HCT116 (cell line): ENCODE measurements around the gene RBBP8NL. TPM values are rescaled to one million over a fixed set of nuclear protein-coding genes. Genes with fewer than 3 reads are reported as not detected.

Experiments used
- ATAC-seq: fragments of 200-7000 bp; cut with Tn5 transposase; 2 replicates; pipeline ENCODE4 v1.9.1; 2020; ENCODE audit warnings: mild to moderate bottlenecking, moderate library complexity
- BruUV-seq: library from RNA; stranded (reverse); fragments of 400-500 nt; replicated peaks from 2 replicates; lab custom pipeline; 2021; lab: Mats Ljungman, UMichigan
- CTCF ChIA-PET: fragments of 300-600 bp; sonication (Branson Sonifier 250); formaldehyde crosslinking; loops from one replicate; lab custom pipeline; 2021; ENCODE audit warnings: antibody characterized with exemption; lab: Charles Lee
- POLR2A ChIA-PET: fragments of 300-600, 350-600 bp; sonication (Branson Sonifier 250); formaldehyde crosslinking; loops from one replicate; lab custom pipeline; 2021; ENCODE audit warnings: antibody characterized with exemption; lab: Charles Lee
- RAD21 ChIA-PET, 2 experiments: fragments of 300-600 bp; sonication (Branson Sonifier 250); formaldehyde crosslinking; loops; one replicate each; lab custom pipeline; 2023; ENCODE audit warnings: low total read pairs in 2 of 2; ENCODE audit not compliant: uncharacterized antibody in 2 of 2, unreplicated experiment in 2 of 2, low non-redundant PET in 1 of 2; lab: Charles Lee
- DNase-seq: peaks from one replicate; pipeline ENCODE4 v3.0.0-alpha.2; 2010; ENCODE audit warnings: low read depth, low spot score
- H2AFZ ChIP-seq: fragments of 200-600 bp; shearing (Covaris generic), sonication (generic); 2 replicates; pipeline ENCODE4 v1.6.1; 2017; ENCODE audit warnings: low read depth, mixed run types, mixed read lengths, antibody characterized with exemption, low read length; ENCODE audit not compliant: poor library complexity, severe bottlenecking
- H3K27ac ChIP-seq: 2 replicates; pipeline ENCODE4 v1.5.1; 2012; ENCODE audit warnings: low read depth, low read length
- H3K27me3 ChIP-seq: fragments of 200-600 bp; sonication (generic); 2 replicates; pipeline ENCODE4 v1.6.1; 2016; ENCODE audit warnings: mixed run types, low read length, mixed read lengths; ENCODE audit not compliant: insufficient read depth
- H3K36me3 ChIP-seq, 2 experiments: fragments of 200-500 bp in 1 of 2; fragments of 200-600 bp in 1 of 2; sonication (Bioruptor generic) in 1 of 2; sonication (generic) in 1 of 2; 2 replicates each; pipeline versions ENCODE4 v1.5.1 to v1.6.1; 2014 to 2016; ENCODE audit warnings: low read length in 2 of 2, inconsistent platforms in 1 of 2, mixed read lengths in 1 of 2, mixed run types in 1 of 2; ENCODE audit not compliant: insufficient read depth in 2 of 2, control insufficient read depth in 1 of 2
- H3K4me1 ChIP-seq, 2 experiments: fragments of 200-600 bp in 1 of 2; sonication (generic) in 1 of 2; 2 replicates each; pipeline versions ENCODE4 v1.5.1 to v1.6.1; 2012 to 2017; ENCODE audit warnings: low read length in 2 of 2, inconsistent platforms in 1 of 2, mild to moderate bottlenecking in 1 of 2, mixed read lengths in 1 of 2, mixed run types in 1 of 2, moderate library complexity in 1 of 2; ENCODE audit not compliant: insufficient read depth in 2 of 2, control insufficient read depth in 1 of 2
- H3K4me2 ChIP-seq: fragments of 200-600 bp; sonication (generic); 2 replicates; pipeline ENCODE4 v1.6.1; 2017; ENCODE audit warnings: mixed run types, low read length, mixed read lengths
- H3K4me3 ChIP-seq, 2 experiments: fragments of 200-600 bp in 1 of 2; sonication (generic) in 1 of 2; replicated peaks in 1 of 2; 2 replicates each; pipeline ENCODE4 v1.5.1; 2011 to 2016; ENCODE audit warnings: low read length in 2 of 2, control low read depth in 1 of 2, low read depth in 1 of 2, mild to moderate bottlenecking in 1 of 2, mixed read lengths in 1 of 2, mixed run types in 1 of 2
- H3K79me2 ChIP-seq: fragments of 200-600 bp; sonication (generic); 2 replicates; pipeline ENCODE4 v1.6.1; 2017; ENCODE audit warnings: mild to moderate bottlenecking, mixed run types, low read length, moderate library complexity, mixed read lengths; ENCODE audit not compliant: insufficient read depth
- H3K9ac ChIP-seq: fragments of 200-600 bp; sonication (generic); 2 replicates; pipeline ENCODE4 v1.6.1; 2016; ENCODE audit warnings: low read length, mixed read lengths
- H3K9me2 ChIP-seq: fragments of 200-600 bp; sonication (generic), shearing (Covaris generic); 2 replicates; pipeline ENCODE4 v1.6.1; 2017; ENCODE audit warnings: mixed run types, mild to moderate bottlenecking, moderate library complexity; ENCODE audit not compliant: insufficient read depth
- H3K9me3 ChIP-seq, 2 experiments: fragments of 200-500 bp in 1 of 2; fragments of 200-600 bp in 1 of 2; sonication (Bioruptor generic) in 1 of 2; sonication (generic) in 1 of 2; 2 replicates each; pipeline ENCODE4 v1.6.1; 2014 to 2017; ENCODE audit warnings: low read length in 2 of 2, mixed read lengths in 2 of 2, inconsistent platforms in 1 of 2, low read depth in 1 of 2, mild to moderate bottlenecking in 1 of 2, mixed run types in 1 of 2, moderate library complexity in 1 of 2; ENCODE audit not compliant: control insufficient read depth in 1 of 2, insufficient read depth in 1 of 2
- H4K20me1 ChIP-seq: fragments of 200-600 bp; sonication (generic), shearing (Covaris generic); 2 replicates; pipeline ENCODE4 v1.6.1; 2017; ENCODE audit warnings: mixed run types, mild to moderate bottlenecking, moderate library complexity; ENCODE audit not compliant: insufficient read depth
- CBX3 ChIP-seq: IDR thresholded peaks from 2 replicates; pipeline ENCODE4 v1.6.1; 2012; ENCODE audit warnings: low read depth
- EGR1 ChIP-seq: IDR thresholded peaks from 2 replicates; pipeline ENCODE4 v1.6.1; 2012; ENCODE audit warnings: low read depth
- EZH2phosphoT487 ChIP-seq: fragments of 200-600 bp; IDR thresholded peaks from 2 replicates; pipeline ENCODE4 v1.6.1; 2018; ENCODE audit warnings: antibody characterized with exemption, borderline replicate concordance
- JUND ChIP-seq: IDR thresholded peaks from 2 replicates; pipeline ENCODE4 v1.6.1; 2012
- POLR2A ChIP-seq: IDR thresholded peaks from 2 replicates; pipeline ENCODE4 v1.7.0; 2011; ENCODE audit warnings: borderline replicate concordance; ENCODE audit not compliant: insufficient read depth, insufficient read length; ENCODE audit errors: extremely low read depth
- RAD21 ChIP-seq: IDR thresholded peaks from 2 replicates; pipeline ENCODE4 v1.6.1; 2012; ENCODE audit warnings: low read depth, mild to moderate bottlenecking
- REST ChIP-seq: IDR thresholded peaks from 2 replicates; pipeline ENCODE4 v1.6.1; 2012; ENCODE audit warnings: low read depth
- SIN3A ChIP-seq: IDR thresholded peaks from 2 replicates; pipeline ENCODE4 v1.6.1; 2012; ENCODE audit warnings: low read depth
- SRF ChIP-seq: IDR thresholded peaks from 2 replicates; pipeline ENCODE4 v1.6.1; 2012; ENCODE audit warnings: low read depth
- TCF7L2 ChIP-seq: IDR thresholded peaks from 2 replicates; pipeline ENCODE4 v1.7.0; 2011; ENCODE audit warnings: borderline replicate concordance, inconsistent platforms; ENCODE audit not compliant: insufficient read depth, insufficient read length; ENCODE audit errors: extremely low read depth
- YY1 ChIP-seq: IDR thresholded peaks from 2 replicates; pipeline ENCODE4 v1.6.1; 2011; ENCODE audit warnings: low read length, low read depth, moderate library complexity, mild to moderate bottlenecking; ENCODE audit not compliant: insufficient replicate concordance; ENCODE audit errors: extremely low read depth
- ZFX ChIP-seq: fragments of 450-650 bp; IDR thresholded peaks from 2 replicates; pipeline ENCODE4 v1.6.1; 2017
- intact Hi-C: fragments of 100-400 bp; cut with micrococcal nuclease; formaldehyde crosslinking; loops from 2 replicates; pipeline ENCODE4 v1.10.0; 2022
- total RNA-seq: library from RNA; stranded (reverse); gene quantifications from one replicate; pipeline ENCODE4 v1.2.1, GENCODE V29; 2021; ENCODE audit not compliant: unreplicated experiment
- TF ChIP-seq, protein P1 (sequence below): IDR thresholded peaks from 2 replicates; pipeline ENCODE4 v1.6.1; 2011; ENCODE audit warnings: mild to moderate bottlenecking, low read length, moderate library complexity; ENCODE audit not compliant: insufficient replicate concordance; ENCODE audit errors: extremely low read depth

The RBBP8NL gene
- total RNA-seq, 1 experiment from 2014 or later, result 0.59 TPM

- no peak overlapping the region for H3K4me2 ChIP-seq
- no peaks in the 10 kb centered on the region for H3K27me3 ChIP-seq
- H3K9ac ChIP-seq, result no peak overlapping the region
- BruUV-seq, result no TSS peak
- no peaks in the 10 kb centered on the region for H4K20me1 ChIP-seq
- no peak overlapping the region for H3K27ac ChIP-seq
- no peak for ATAC-seq
- ChIA-PET RAD21 (no interaction called here), CTCF (no interaction called here), POLR2A (no interaction called here)
- H3K4me1 ChIP-seq, result no peaks in the 10 kb centered on the region
- TF ChIP-seq TCF7L2 (no peak), ZFX (no peak), SIN3A (no peak), YY1 (no peak), RAD21 (no peak), SRF (no peak), POLR2A (no peak), JUND (no peak), EZH2phosphoT487 (no peak), REST (no peak), EGR1 (no peak), CBX3 (no peak)
- TF ChIP-seq, protein P1, sequence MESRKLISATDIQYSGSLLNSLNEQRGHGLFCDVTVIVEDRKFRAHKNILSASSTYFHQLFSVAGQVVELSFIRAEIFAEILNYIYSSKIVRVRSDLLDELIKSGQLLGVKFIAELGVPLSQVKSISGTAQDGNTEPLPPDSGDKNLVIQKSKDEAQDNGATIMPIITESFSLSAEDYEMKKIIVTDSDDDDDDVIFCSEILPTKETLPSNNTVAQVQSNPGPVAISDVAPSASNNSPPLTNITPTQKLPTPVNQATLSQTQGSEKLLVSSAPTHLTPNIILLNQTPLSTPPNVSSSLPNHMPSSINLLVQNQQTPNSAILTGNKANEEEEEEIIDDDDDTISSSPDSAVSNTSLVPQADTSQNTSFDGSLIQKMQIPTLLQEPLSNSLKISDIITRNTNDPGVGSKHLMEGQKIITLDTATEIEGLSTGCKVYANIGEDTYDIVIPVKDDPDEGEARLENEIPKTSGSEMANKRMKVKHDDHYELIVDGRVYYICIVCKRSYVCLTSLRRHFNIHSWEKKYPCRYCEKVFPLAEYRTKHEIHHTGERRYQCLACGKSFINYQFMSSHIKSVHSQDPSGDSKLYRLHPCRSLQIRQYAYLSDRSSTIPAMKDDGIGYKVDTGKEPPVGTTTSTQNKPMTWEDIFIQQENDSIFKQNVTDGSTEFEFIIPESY, result no peak
- H3K9me3 ChIP-seq, result no peaks in the 10 kb centered on the region
- H3K9me2 ChIP-seq, result no peaks in the 10 kb centered on the region
- DNase-seq, result no peak
- H3K79me2 ChIP-seq, result no peaks in the 10 kb centered on the region
- no peak overlapping the region for H2AFZ ChIP-seq
- H3K4me3 ChIP-seq, result no peak overlapping the region
- intact Hi-C loops, result no loop called here
- no peaks in the 10 kb centered on the region for H3K36me3 ChIP-seq
Measured at GRCh38 chr20:62470001-62470400, 42.7 kb upstream of the RBBP8NL start.
